ENCODE data around the gene DRAP1. TPM values are rescaled to one million over a fixed set of nuclear protein-coding genes. Genes with fewer than 3 reads are reported as not detected.

Gene DRAP1
- total and polyA plus RNA-seq, 9 of the 15 experiments (the other 6 are each of a cell fraction or from before 2014, with no cell fraction given): 9.6 to 200 (median 92.9) TPM

GRCh38 chr11:65961267-65962140 is 42.3 kb downstream of the DRAP1 start, which contains the start of gene SART1 (continued):
- TF ChIP-seq, protein P1, sequence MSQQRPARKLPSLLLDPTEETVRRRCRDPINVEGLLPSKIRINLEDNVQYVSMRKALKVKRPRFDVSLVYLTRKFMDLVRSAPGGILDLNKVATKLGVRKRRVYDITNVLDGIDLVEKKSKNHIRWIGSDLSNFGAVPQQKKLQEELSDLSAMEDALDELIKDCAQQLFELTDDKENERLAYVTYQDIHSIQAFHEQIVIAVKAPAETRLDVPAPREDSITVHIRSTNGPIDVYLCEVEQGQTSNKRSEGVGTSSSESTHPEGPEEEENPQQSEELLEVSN (IDR thresholded peaks at IDR 0.05; ENCODE audit: borderline replicate concordance in 1 of 2, extremely low read depth in 1 of 2, insufficient read depth in 1 of 2, insufficient read length in 1 of 2, low read depth in 1 of 2, low read length in 1 of 2, poor library complexity in 1 of 2, severe bottlenecking in 1 of 2): peak; percentile 44 to 81
- TF ChIP-seq SMAD3 (CRISPR knock-in tag; conservative IDR thresholded peaks at IDR 0.05): no peak
- peak; percentile 96 for TF ChIP-seq ZFX (CRISPR knock-in tag; IDR thresholded peaks at IDR 0.05)
- TF ChIP-seq E2F3 (CRISPR knock-in tag; IDR thresholded peaks at IDR 0.05): peak; percentile 55; the same call in 1 of the 2 replicates
- TF ChIP-seq SRSF7 (optimal IDR thresholded peaks at IDR 0.05; ENCODE audit: low read depth, low read length): no peak
- 0 out of 2 replicates have a peak, but pooled peaks have one; percentile 32 for TF ChIP-seq STAT6 (CRISPR knock-in tag; IDR thresholded peaks at IDR 0.05)
- peak in 1 of 2 experiments; percentile 54; a peak in 1 of 4 replicates for TF ChIP-seq ARNT (IDR thresholded peaks at IDR 0.05)
- TF ChIP-seq, protein P2, sequence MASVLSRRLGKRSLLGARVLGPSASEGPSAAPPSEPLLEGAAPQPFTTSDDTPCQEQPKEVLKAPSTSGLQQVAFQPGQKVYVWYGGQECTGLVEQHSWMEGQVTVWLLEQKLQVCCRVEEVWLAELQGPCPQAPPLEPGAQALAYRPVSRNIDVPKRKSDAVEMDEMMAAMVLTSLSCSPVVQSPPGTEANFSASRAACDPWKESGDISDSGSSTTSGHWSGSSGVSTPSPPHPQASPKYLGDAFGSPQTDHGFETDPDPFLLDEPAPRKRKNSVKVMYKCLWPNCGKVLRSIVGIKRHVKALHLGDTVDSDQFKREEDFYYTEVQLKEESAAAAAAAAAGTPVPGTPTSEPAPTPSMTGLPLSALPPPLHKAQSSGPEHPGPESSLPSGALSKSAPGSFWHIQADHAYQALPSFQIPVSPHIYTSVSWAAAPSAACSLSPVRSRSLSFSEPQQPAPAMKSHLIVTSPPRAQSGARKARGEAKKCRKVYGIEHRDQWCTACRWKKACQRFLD (CRISPR knock-in tag; IDR thresholded peaks at IDR 0.05): peak; percentile 63; the same call in 1 of the 2 replicates
- TF ChIP-seq, protein P3, sequence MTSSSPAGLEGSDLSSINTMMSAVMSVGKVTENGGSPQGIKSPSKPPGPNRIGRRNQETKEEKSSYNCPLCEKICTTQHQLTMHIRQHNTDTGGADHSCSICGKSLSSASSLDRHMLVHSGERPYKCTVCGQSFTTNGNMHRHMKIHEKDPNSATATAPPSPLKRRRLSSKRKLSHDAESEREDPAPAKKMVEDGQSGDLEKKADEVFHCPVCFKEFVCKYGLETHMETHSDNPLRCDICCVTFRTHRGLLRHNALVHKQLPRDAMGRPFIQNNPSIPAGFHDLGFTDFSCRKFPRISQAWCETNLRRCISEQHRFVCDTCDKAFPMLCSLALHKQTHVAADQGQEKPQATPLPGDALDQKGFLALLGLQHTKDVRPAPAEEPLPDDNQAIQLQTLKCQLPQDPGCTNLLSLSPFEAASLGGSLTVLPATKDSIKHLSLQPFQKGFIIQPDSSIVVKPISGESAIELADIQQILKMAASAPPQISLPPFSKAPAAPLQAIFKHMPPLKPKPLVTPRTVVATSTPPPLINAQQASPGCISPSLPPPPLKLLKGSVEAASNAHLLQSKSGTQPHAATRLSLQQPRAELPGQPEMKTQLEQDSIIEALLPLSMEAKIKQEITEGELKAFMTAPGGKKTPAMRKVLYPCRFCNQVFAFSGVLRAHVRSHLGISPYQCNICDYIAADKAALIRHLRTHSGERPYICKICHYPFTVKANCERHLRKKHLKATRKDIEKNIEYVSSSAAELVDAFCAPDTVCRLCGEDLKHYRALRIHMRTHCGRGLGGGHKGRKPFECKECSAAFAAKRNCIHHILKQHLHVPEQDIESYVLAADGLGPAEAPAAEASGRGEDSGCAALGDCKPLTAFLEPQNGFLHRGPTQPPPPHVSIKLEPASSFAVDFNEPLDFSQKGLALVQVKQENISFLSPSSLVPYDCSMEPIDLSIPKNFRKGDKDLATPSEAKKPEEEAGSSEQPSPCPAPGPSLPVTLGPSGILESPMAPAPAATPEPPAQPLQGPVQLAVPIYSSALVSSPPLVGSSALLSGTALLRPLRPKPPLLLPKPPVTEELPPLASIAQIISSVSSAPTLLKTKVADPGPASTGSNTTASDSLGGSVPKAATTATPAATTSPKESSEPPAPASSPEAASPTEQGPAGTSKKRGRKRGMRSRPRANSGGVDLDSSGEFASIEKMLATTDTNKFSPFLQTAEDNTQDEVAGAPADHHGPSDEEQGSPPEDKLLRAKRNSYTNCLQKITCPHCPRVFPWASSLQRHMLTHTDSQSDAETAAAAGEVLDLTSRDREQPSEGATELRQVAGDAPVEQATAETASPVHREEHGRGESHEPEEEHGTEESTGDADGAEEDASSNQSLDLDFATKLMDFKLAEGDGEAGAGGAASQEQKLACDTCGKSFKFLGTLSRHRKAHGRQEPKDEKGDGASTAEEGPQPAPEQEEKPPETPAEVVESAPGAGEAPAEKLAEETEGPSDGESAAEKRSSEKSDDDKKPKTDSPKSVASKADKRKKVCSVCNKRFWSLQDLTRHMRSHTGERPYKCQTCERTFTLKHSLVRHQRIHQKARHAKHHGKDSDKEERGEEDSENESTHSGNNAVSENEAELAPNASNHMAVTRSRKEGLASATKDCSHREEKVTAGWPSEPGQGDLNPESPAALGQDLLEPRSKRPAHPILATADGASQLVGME (CRISPR knock-in tag; IDR thresholded peaks at IDR 0.05): peak; percentile 66
- TF ChIP-seq TGIF2 (CRISPR knock-in tag; IDR thresholded peaks at IDR 0.05): peak; percentile 83
- 0 out of 2 replicates have a peak, but pooled peaks have one; percentile 11 for TF ChIP-seq ZNF354B (CRISPR knock-in tag; IDR thresholded peaks at IDR 0.05)
- TF ChIP-seq RBM14 (IDR thresholded peaks at IDR 0.05; ENCODE audit: borderline replicate concordance, insufficient read depth, low read depth, low read length): peak; percentile 88; the same call in 1 of the 2 replicates
- peak; percentile 99 for TF ChIP-seq RBBP5 (IDR thresholded peaks at IDR 0.05; ENCODE audit: borderline replicate concordance, insufficient read depth, low read length, poor library complexity, severe bottlenecking)
- no peak for TF ChIP-seq ZKSCAN1 (IDR thresholded peaks at IDR 0.05; ENCODE audit: low read depth, low read length)
